Ascending aorta (tissue), 2 donors: ENCODE data around the gene KAZN. TPM values are rescaled to one million over a fixed set of nuclear protein-coding genes. Genes with fewer than 3 reads are reported as not detected.

Source experiments
- DNase-seq, 2 donors: peaks; one replicate each; pipeline ENCODE4 v3.0.0-alpha.2; 2019; ENCODE audit warnings: low spot score in 2 of 2
- H3K27ac ChIP-seq, 2 donors: fragments of 200-600 bp; sonication (generic); one replicate each; pipeline ENCODE4 v1.5.1; 2016 to 2017; ENCODE audit warnings: mild to moderate bottlenecking in 1 of 2
- H3K27me3 ChIP-seq: fragments of 200-600 bp; sonication (generic); one replicate; pipeline ENCODE4 v1.5.1; 2017
- H3K36me3 ChIP-seq, 2 donors: fragments of 200-600 bp; sonication (generic); one replicate each; pipeline ENCODE4 v1.5.1; 2016
- H3K4me1 ChIP-seq, 2 donors: fragments of 200-600 bp; sonication (generic); one replicate each; pipeline ENCODE4 v1.5.1; 2016 to 2017; ENCODE audit warnings: mild to moderate bottlenecking in 1 of 2
- H3K4me3 ChIP-seq, 2 donors: fragments of 200-600 bp; sonication (generic); one replicate each; pipeline ENCODE4 v1.5.1; 2016 to 2017; ENCODE audit warnings: mild to moderate bottlenecking in 1 of 2
- H3K9me3 ChIP-seq, 2 donors: fragments of 200-600 bp; sonication (generic); one replicate each; pipeline ENCODE4 v1.5.1; 2016
- intact Hi-C: fragments of 100-400 bp; cut with DNase I; formaldehyde crosslinking; loops from one replicate; pipeline ENCODE4 v1.15.1; 2023
- total RNA-seq: library from RNA; depleted of rRNA; stranded (reverse); fragments of >200 nt; gene quantifications from one replicate; pipeline ENCODE4 v1.1.0, GENCODE V29; 2016
- TF ChIP-seq, protein P1 (sequence below), 3 experiments: fragments of 200-600 bp in 2 of 3; fragments of 450-650 bp in 1 of 3; sonication (generic) in 2 of 3; IDR thresholded peaks; one replicate each; pipeline ENCODE4 v1.5.1; 2016 to 2019; ENCODE audit warnings: antibody characterized with exemption in 3 of 3, mild to moderate bottlenecking in 1 of 3, moderate library complexity in 1 of 3

KAZN gene
- total RNA-seq, 1 donor from 2014 or later: 58.5 TPM

GRCh38 chr1:15020943-15021745 lies 422.7 kb downstream of the KAZN start:
- Histone ChIP-seq H3K4me1 (peaks cover 0 to 7% of the 10 kb centered on the region in 2 donors), H3K9me3 (no peaks in the 10 kb centered on the region), H3K27ac (no peak overlapping the region), H3K36me3 (no peaks in the 10 kb centered on the region), H3K4me3 (no peak overlapping the region), H3K27me3 (no peaks in the 10 kb centered on the region)
- TF ChIP-seq, protein P1, sequence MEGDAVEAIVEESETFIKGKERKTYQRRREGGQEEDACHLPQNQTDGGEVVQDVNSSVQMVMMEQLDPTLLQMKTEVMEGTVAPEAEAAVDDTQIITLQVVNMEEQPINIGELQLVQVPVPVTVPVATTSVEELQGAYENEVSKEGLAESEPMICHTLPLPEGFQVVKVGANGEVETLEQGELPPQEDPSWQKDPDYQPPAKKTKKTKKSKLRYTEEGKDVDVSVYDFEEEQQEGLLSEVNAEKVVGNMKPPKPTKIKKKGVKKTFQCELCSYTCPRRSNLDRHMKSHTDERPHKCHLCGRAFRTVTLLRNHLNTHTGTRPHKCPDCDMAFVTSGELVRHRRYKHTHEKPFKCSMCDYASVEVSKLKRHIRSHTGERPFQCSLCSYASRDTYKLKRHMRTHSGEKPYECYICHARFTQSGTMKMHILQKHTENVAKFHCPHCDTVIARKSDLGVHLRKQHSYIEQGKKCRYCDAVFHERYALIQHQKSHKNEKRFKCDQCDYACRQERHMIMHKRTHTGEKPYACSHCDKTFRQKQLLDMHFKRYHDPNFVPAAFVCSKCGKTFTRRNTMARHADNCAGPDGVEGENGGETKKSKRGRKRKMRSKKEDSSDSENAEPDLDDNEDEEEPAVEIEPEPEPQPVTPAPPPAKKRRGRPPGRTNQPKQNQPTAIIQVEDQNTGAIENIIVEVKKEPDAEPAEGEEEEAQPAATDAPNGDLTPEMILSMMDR (IDR thresholded peaks at IDR 0.05): no peak
- intact Hi-C loops: no loop called here
- DNase-seq: no peak

- H3K27ac ChIP-seq: no peak overlapping the region
- DNase-seq: no peak
- TF ChIP-seq, protein P1 (IDR thresholded peaks at IDR 0.05): no peak
- H3K9me3 ChIP-seq: no peaks in the 10 kb centered on the region
- H3K27me3 ChIP-seq: no peaks in the 10 kb centered on the region
- H3K4me3 ChIP-seq: no peak overlapping the region
- H3K36me3 ChIP-seq: no peaks in the 10 kb centered on the region
- H3K4me1 ChIP-seq: peaks cover 0 to 7% of the 10 kb centered on the region in 2 donors
- intact Hi-C loops: no loop called here
These were observed 423.6 kb downstream of the KAZN start for GRCh38 chr1:15022048-15022447.

DNA sequence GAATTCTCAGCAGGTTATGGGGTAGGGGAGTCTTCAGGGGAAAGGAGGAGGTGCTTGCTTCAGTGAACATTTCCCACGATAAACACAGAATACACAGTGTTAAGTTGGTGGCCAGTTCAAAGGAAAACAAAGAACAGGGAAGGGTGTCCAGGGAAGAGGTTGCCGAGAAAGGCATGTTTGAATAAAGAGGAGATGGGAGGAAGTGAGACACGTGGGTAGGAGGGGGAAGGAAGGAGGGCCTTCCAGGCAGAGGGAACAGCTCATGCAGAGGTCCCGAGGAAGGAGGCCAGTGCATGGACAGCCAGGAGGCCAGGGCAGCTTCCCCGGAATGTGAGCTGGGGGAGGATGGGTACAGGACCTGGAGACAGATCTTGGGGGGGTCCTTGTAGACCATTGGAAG lies 424.7 kb downstream of the KAZN start:
- H3K27ac ChIP-seq: no peak overlapping the region
- H3K27me3 ChIP-seq: no peaks in the 10 kb centered on the region
- intact Hi-C loops: no loop called here
- H3K9me3 ChIP-seq: no peaks in the 10 kb centered on the region
- no peaks in the 10 kb centered on the region for H3K36me3 ChIP-seq
- H3K4me3 ChIP-seq: no peak overlapping the region
- TF ChIP-seq, protein P1 (IDR thresholded peaks at IDR 0.05): no peak
- peaks cover 4 to 13% of the 10 kb centered on the region in 2 donors for H3K4me1 ChIP-seq
- no peak for DNase-seq

DNA sequence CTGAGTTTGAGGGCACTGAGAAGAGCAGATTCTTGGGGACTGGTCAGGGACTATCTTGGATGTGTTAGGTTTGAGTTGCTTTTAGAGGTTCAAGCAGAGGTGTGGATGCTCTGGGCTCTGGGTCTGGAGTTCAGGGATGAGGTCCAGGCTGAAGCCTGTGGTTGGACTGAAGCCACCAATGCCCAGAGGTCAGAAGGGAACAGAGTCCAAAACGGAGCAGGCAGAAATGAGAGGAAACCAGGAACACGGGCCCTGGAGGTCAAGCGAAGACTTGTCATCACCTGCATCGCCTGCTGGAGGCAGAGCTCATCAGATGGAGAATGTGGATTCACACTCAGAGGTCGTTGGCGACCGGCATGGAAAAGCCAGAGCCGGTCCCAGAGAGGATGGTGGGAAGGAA lies 425.5 kb downstream of the KAZN start:
- no peak for DNase-seq
- Histone ChIP-seq H3K36me3 (no peaks in the 10 kb centered on the region), H3K27ac (no peak overlapping the region), H3K27me3 (no peaks in the 10 kb centered on the region), H3K9me3 (no peaks in the 10 kb centered on the region), H3K4me3 (no peak overlapping the region), H3K4me1 (peaks cover 4 to 20% of the 10 kb centered on the region in 2 donors)
- intact Hi-C loops: no loop called here
- TF ChIP-seq, protein P1 (IDR thresholded peaks at IDR 0.05): no peak

GRCh38 chr1:15026117-15026489 lies 427.6 kb downstream of the KAZN start:
- intact Hi-C loops: loop anchor here (5.0 kb wide), 2 partner anchors 54 to 249 kb away; no protein-coding TSS in a partner anchor
- no peaks in the 10 kb centered on the region for H3K27me3 ChIP-seq

More at GRCh38 chr1:15026117-15026489, 427.6 kb downstream of the KAZN start:
- TF ChIP-seq, protein P1 (IDR thresholded peaks at IDR 0.05): no peak
- no peaks in the 10 kb centered on the region for H3K9me3 ChIP-seq
- DNase-seq: no peak
- peaks cover 4 to 17% of the 10 kb centered on the region in 2 donors for H3K4me1 ChIP-seq
- no peak overlapping the region for H3K27ac ChIP-seq
- H3K4me3 ChIP-seq: no peak overlapping the region
- no peaks in the 10 kb centered on the region for H3K36me3 ChIP-seq
